HG03064 (cell line): Measurements from ENCODE around the gene PLCH1.

Experiments
- ATAC-seq: cut with Tn5 transposase; IDR thresholded peaks from one replicate; pipeline ENCODE4 v1.9.1; 2021; ENCODE audit warnings: low read depth; ENCODE audit not compliant: unreplicated experiment

Gene PLCH1

GRCh38 chr3:155326244-155326643 lies 418.6 kb downstream of the PLCH1 start:
- no peak for ATAC-seq
